HG03159 (cell line): ENCODE measurements around the gene PTK7.

Experiments
- ATAC-seq: cut with Tn5 transposase; IDR thresholded peaks from one replicate; pipeline ENCODE4 v1.9.1; 2021; ENCODE audit warnings: mild to moderate bottlenecking, moderate library complexity; ENCODE audit not compliant: unreplicated experiment

Gene PTK7

GRCh38 chr6:43142101-43142500 is 66.0 kb downstream of the PTK7 start:
- ATAC-seq: no peak

GRCh38 chr6:43143235-43144128 is 67.4 kb downstream of the PTK7 start:
- peak; percentile 58 for ATAC-seq

- no peak for ATAC-seq
These were observed 68.8 kb downstream of the PTK7 start for GRCh38 chr6:43144879-43145278.

- no peak for ATAC-seq
These were observed 70.1 kb downstream of the PTK7 start for GRCh38 chr6:43146261-43146660.

GRCh38 chr6:43146709-43147688 is 70.9 kb downstream of the PTK7 start:
- ATAC-seq: no peak

- ATAC-seq: no peak
These were observed 71.8 kb downstream of the PTK7 start for GRCh38 chr6:43147691-43148477.

- ATAC-seq: no peak
These were observed 73.2 kb downstream of the PTK7 start for GRCh38 chr6:43149265-43149664.

- ATAC-seq: no peak
These were observed 74.1 kb downstream of the PTK7 start for GRCh38 chr6:43150051-43150751.

- ATAC-seq: no peak
These were observed 83.5 kb downstream of the PTK7 start for GRCh38 chr6:43159599-43159998.

- ATAC-seq: no peak
These were observed 87.8 kb downstream of the PTK7 start for GRCh38 chr6:43163899-43164298.

- ATAC-seq: no peak
These were observed 94.4 kb downstream of the PTK7 start for GRCh38 chr6:43170417-43170930.

GRCh38 chr6:43170931-43171706 is 95.0 kb downstream of the PTK7 start, which contains the start of gene SRF:
SRF (plus strand) TSS chr6:43171269; CDS start chr6:43171657, 388 bp downstream.
- peak; percentile 52 for ATAC-seq

- no peak for ATAC-seq
These were observed 95.6 kb downstream of the PTK7 start for GRCh38 chr6:43171707-43172103.

- ATAC-seq: no peak
These were observed 96.2 kb downstream of the PTK7 start for GRCh38 chr6:43172104-43173007.

- ATAC-seq: no peak
These were observed 97.6 kb downstream of the PTK7 start for GRCh38 chr6:43173591-43174262.

- peak; percentile 72 for ATAC-seq
These were observed 98.4 kb downstream of the PTK7 start for GRCh38 chr6:43174263-43175112.
